Vagina (tissue), 2 donors: Measurements from ENCODE around the gene MTIF2.

Source experiments
- POLR2A ChIP-seq, 2 donors: fragments of 450-650 bp; IDR thresholded peaks; one replicate each; pipeline ENCODE4 v1.6.1; 2017; ENCODE audit warnings: antibody characterized with exemption in 2 of 2, mild to moderate bottlenecking in 2 of 2, moderate library complexity in 2 of 2
- POLR2AphosphoS5 ChIP-seq, 2 donors: sonication (generic); formaldehyde crosslinking; IDR thresholded peaks; one replicate each; pipeline ENCODE4 v1.9.0; 2017; ENCODE audit warnings: antibody characterized with exemption in 2 of 2, mild to moderate bottlenecking in 2 of 2, low read depth in 1 of 2; ENCODE audit not compliant: insufficient read depth in 1 of 2
- TF ChIP-seq, protein P1 (sequence below), 3 experiments: fragments of 450-650 bp in 2 of 3; fragments of 200-600 bp in 1 of 3; sonication (generic) in 1 of 3; IDR thresholded peaks; one replicate each; pipeline ENCODE4 v1.5.1; 2017 to 2019; ENCODE audit warnings: antibody characterized with exemption in 3 of 3, mild to moderate bottlenecking in 2 of 3, moderate library complexity in 2 of 3

DNA sequence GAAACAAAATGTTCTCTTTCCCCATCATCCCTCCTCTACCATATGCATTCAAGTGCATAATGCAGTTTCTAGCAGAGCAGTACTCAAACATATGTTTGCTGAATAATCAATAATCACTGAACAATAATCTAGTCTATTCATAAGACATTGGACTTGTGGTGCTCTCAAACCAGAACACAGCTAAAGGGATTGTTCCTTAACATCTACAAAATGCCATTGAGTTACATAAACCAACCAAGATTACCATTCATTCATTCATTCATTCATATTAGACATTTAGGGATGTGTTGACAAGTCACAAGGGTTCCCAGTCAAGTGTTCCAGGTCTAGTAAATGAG is 40.8 kb downstream of the MTIF2 start:
- TF ChIP-seq POLR2A (IDR thresholded peaks at IDR 0.05) (no peak), POLR2AphosphoS5 (IDR thresholded peaks at IDR 0.05; ENCODE audit: insufficient read depth in 1 of 2, low read depth in 1 of 2) (no peak)
- TF ChIP-seq, protein P1, sequence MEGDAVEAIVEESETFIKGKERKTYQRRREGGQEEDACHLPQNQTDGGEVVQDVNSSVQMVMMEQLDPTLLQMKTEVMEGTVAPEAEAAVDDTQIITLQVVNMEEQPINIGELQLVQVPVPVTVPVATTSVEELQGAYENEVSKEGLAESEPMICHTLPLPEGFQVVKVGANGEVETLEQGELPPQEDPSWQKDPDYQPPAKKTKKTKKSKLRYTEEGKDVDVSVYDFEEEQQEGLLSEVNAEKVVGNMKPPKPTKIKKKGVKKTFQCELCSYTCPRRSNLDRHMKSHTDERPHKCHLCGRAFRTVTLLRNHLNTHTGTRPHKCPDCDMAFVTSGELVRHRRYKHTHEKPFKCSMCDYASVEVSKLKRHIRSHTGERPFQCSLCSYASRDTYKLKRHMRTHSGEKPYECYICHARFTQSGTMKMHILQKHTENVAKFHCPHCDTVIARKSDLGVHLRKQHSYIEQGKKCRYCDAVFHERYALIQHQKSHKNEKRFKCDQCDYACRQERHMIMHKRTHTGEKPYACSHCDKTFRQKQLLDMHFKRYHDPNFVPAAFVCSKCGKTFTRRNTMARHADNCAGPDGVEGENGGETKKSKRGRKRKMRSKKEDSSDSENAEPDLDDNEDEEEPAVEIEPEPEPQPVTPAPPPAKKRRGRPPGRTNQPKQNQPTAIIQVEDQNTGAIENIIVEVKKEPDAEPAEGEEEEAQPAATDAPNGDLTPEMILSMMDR (IDR thresholded peaks at IDR 0.05) = no peak
